Mesothelial cell of epicardium (in vitro differentiated cells): ENCODE results near the gene DAAM1. TPM values are rescaled to one million over a fixed set of nuclear protein-coding genes. Genes with fewer than 3 reads are reported as not detected.
A peak's percentile ranks its signal among the peaks of the same experiment; 100 is the strongest.

Experiments
- DNase-seq, 2 experiments: peaks; one replicate each; pipeline ENCODE4 v3.0.0; 2021; ENCODE audit warnings: low spot score in 2 of 2; ENCODE audit not compliant: unreplicated experiment in 2 of 2
- H3K27ac Mint-ChIP-seq: 2 replicates; pipeline ENCODE4 v1.8.0; 2021; ENCODE audit warnings: mixed read lengths
- H3K27me3 Mint-ChIP-seq: 2 replicates; pipeline ENCODE4 v1.8.0; 2021; ENCODE audit warnings: low read depth, mixed read lengths
- H3K36me3 Mint-ChIP-seq: 2 replicates; pipeline ENCODE4 v1.8.0; 2021; ENCODE audit warnings: mixed read lengths
- H3K4me1 Mint-ChIP-seq: 2 replicates; pipeline ENCODE4 v1.8.0; 2021; ENCODE audit warnings: mixed read lengths
- H3K4me3 Mint-ChIP-seq: 2 replicates; pipeline ENCODE4 v1.8.0; 2021; ENCODE audit warnings: mild to moderate bottlenecking, moderate library complexity, mixed read lengths
- H3K9me3 Mint-ChIP-seq: 2 replicates; pipeline ENCODE4 v1.8.0; 2021; ENCODE audit warnings: mixed read lengths
- CTCF ChIP-seq: fragments of 200-600 bp; sonication (generic); IDR thresholded peaks from one replicate; pipeline ENCODE4 v1.5.0; 2021; ENCODE audit warnings: antibody characterized with exemption; ENCODE audit not compliant: unreplicated experiment
- total RNA-seq: library from RNA; stranded (reverse); gene quantifications from 3 replicates; pipeline ENCODE4 v1.2.1, GENCODE V29; 2021

The DAAM1 gene
- total RNA-seq, 1 donor from 2014 or later: 44.2 TPM

- peaks cover 11% of the 10 kb centered on the region for H3K9me3 Mint-ChIP-seq
- H3K27ac Mint-ChIP-seq: no peak overlapping the region
- no peak for DNase-seq
These were observed 33.1 kb downstream of the DAAM1 start for GRCh38 chr14:59221568-59221967.

GRCh38 chr14:59224341-59224740, 35.9 kb downstream of the DAAM1 start:
- peaks cover 10% of the 10 kb centered on the region for H3K36me3 Mint-ChIP-seq
- H3K9me3 Mint-ChIP-seq: peaks cover 11% of the 10 kb centered on the region
- no peak for DNase-seq
- no peak overlapping the region for H3K4me3 Mint-ChIP-seq
- H3K27ac Mint-ChIP-seq: no peak overlapping the region
- H3K27me3 Mint-ChIP-seq: no peaks in the 10 kb centered on the region
- TF ChIP-seq CTCF: no peak
- peaks cover 8% of the 10 kb centered on the region for H3K4me1 Mint-ChIP-seq

More at GRCh38 chr14:59221568-59221967, 33.1 kb downstream of the DAAM1 start:
- no peaks in the 10 kb centered on the region for H3K27me3 Mint-ChIP-seq
- no peaks in the 10 kb centered on the region for H3K4me1 Mint-ChIP-seq
- no peak for TF ChIP-seq CTCF
- H3K36me3 Mint-ChIP-seq: peaks cover 10% of the 10 kb centered on the region
- no peak overlapping the region for H3K4me3 Mint-ChIP-seq

GRCh38 chr14:59225281-59225680, 36.8 kb downstream of the DAAM1 start:
- no peak for DNase-seq
- TF ChIP-seq CTCF: no peak
- peaks cover 7% of the 10 kb centered on the region for H3K9me3 Mint-ChIP-seq
- H3K27ac Mint-ChIP-seq: no peak overlapping the region
- peaks cover 10% of the 10 kb centered on the region for H3K36me3 Mint-ChIP-seq
- peaks cover 10% of the 10 kb centered on the region for H3K4me1 Mint-ChIP-seq
- H3K27me3 Mint-ChIP-seq: no peaks in the 10 kb centered on the region
- H3K4me3 Mint-ChIP-seq: no peak overlapping the region

- H3K27ac Mint-ChIP-seq: peak overlapping the region; percentile 31
- DNase-seq: no peak
These were observed 40.0 kb downstream of the DAAM1 start for GRCh38 chr14:59228421-59228820.

GRCh38 chr14:59229653-59230406, 41.4 kb downstream of the DAAM1 start:
- H3K4me3 Mint-ChIP-seq: no peak overlapping the region

More at GRCh38 chr14:59228421-59228820, 40.0 kb downstream of the DAAM1 start:
- peaks cover 3% of the 10 kb centered on the region for H3K36me3 Mint-ChIP-seq
- H3K27me3 Mint-ChIP-seq: no peaks in the 10 kb centered on the region
- peaks cover 10% of the 10 kb centered on the region for H3K4me1 Mint-ChIP-seq
- peaks cover 1% of the 10 kb centered on the region for H3K9me3 Mint-ChIP-seq
- no peak overlapping the region for H3K4me3 Mint-ChIP-seq
- no peak for TF ChIP-seq CTCF

More at GRCh38 chr14:59229653-59230406, 41.4 kb downstream of the DAAM1 start:
- H3K4me1 Mint-ChIP-seq: peaks cover 10% of the 10 kb centered on the region
- peaks cover 15% of the 10 kb centered on the region for H3K9me3 Mint-ChIP-seq
- no peaks in the 10 kb centered on the region for H3K27me3 Mint-ChIP-seq
- TF ChIP-seq CTCF: no peak
- H3K27ac Mint-ChIP-seq: no peak overlapping the region
- no peak for DNase-seq
- H3K36me3 Mint-ChIP-seq: peaks cover 5% of the 10 kb centered on the region
